WTC11 (cell line): ENCODE measurements around the gene PRM2. TPM values are rescaled to one million over a fixed set of nuclear protein-coding genes. Genes with fewer than 3 reads are reported as not detected.

Experiments used
- ATAC-seq: fragments of 200-7000 bp; cut with Tn5 transposase; 2 replicates; pipeline ENCODE4 v1.10.0; 2021; ENCODE audit warnings: mild to moderate bottlenecking, moderate library complexity
- CTCF ChIA-PET: fragments of 300-600 bp; sonication (Branson Sonifier 250); formaldehyde crosslinking; loops from one replicate; lab custom pipeline; 2021; ENCODE audit warnings: antibody characterized with exemption; lab: Charles Lee
- POLR2A ChIA-PET: fragments of 350-600 bp; sonication (Branson Sonifier 250); formaldehyde crosslinking; loops from one replicate; lab custom pipeline; 2021; ENCODE audit warnings: antibody characterized with exemption; lab: Charles Lee
- DNase-seq: peaks from one replicate; pipeline ENCODE4 v3.0.0; 2021; ENCODE audit warnings: low spot score
- H3K27ac Mint-ChIP-seq: 2 replicates; pipeline ENCODE4 v1.8.0; 2021; ENCODE audit warnings: mixed read lengths
- H3K27me3 Mint-ChIP-seq: 2 replicates; pipeline ENCODE4 v1.8.0; 2021; ENCODE audit warnings: low read depth, mild to moderate bottlenecking, moderate library complexity, mixed read lengths
- H3K36me3 Mint-ChIP-seq: 2 replicates; pipeline ENCODE4 v1.8.0; 2021; ENCODE audit warnings: mixed read lengths
- H3K4me1 Mint-ChIP-seq: 2 replicates; pipeline ENCODE4 v1.8.0; 2022; ENCODE audit warnings: mixed read lengths
- H3K4me3 Mint-ChIP-seq: 2 replicates; pipeline ENCODE4 v1.8.0; 2021; ENCODE audit warnings: mild to moderate bottlenecking, moderate library complexity, mixed read lengths
- H3K9me3 Mint-ChIP-seq: 2 replicates; pipeline ENCODE4 v1.8.0; 2021; ENCODE audit warnings: mixed read lengths
- ATF1 ChIP-seq: sonication (generic); formaldehyde crosslinking; IDR thresholded peaks from 2 replicates; pipeline ENCODE4 v1.8.1; 2023; ENCODE audit warnings: mild to moderate bottlenecking, moderate library complexity, missing genetic modification reagents
- FOXK1 ChIP-seq: sonication (generic); formaldehyde crosslinking; IDR thresholded peaks from 2 replicates; pipeline ENCODE4 v1.8.0; 2022; ENCODE audit warnings: mild to moderate bottlenecking, moderate library complexity, missing genetic modification reagents
- FOXP4 ChIP-seq: sonication (generic); formaldehyde crosslinking; IDR thresholded peaks from 2 replicates; pipeline ENCODE4 v1.8.0; 2022; ENCODE audit warnings: mild to moderate bottlenecking, missing genetic modification reagents
- GTF2I ChIP-seq: fragments of 250-450 bp; sonication (Bioruptor Pico); conservative IDR thresholded peaks from 2 replicates; pipeline ENCODE4 v1.4.0; 2021; ENCODE audit warnings: mild to moderate bottlenecking
- HMGXB4 ChIP-seq: sonication (generic); formaldehyde crosslinking; IDR thresholded peaks from 2 replicates; pipeline ENCODE4 v1.8.1; 2023; ENCODE audit warnings: mild to moderate bottlenecking, moderate library complexity, missing genetic modification reagents
- JAZF1 ChIP-seq: fragments of 250-450 bp; sonication (Bioruptor Pico); IDR thresholded peaks from 2 replicates; pipeline ENCODE4 v1.9.0; 2021; ENCODE audit warnings: moderate library complexity, mild to moderate bottlenecking, inconsistent platforms
- MXD4 ChIP-seq: fragments of 250-450 bp; sonication (Bioruptor Pico); IDR thresholded peaks from 2 replicates; pipeline ENCODE4 v1.8.0; 2021; ENCODE audit warnings: mild to moderate bottlenecking, moderate library complexity, borderline replicate concordance
- NFE2L1 ChIP-seq: sonication (generic); formaldehyde crosslinking; IDR thresholded peaks from 2 replicates; pipeline ENCODE4 v1.8.1; 2023; ENCODE audit warnings: missing genetic modification reagents
- NFYB ChIP-seq: sonication (generic); formaldehyde crosslinking; conservative IDR thresholded peaks from 2 replicates; pipeline ENCODE4 v1.8.0; 2022; ENCODE audit warnings: low read depth, missing genetic modification reagents
- RELA ChIP-seq: sonication (generic); formaldehyde crosslinking; IDR thresholded peaks from 2 replicates; pipeline ENCODE4 v1.8.1; 2022; ENCODE audit warnings: missing genetic modification reagents, mild to moderate bottlenecking, borderline replicate concordance
- TCF7 ChIP-seq: sonication (generic); formaldehyde crosslinking; IDR thresholded peaks from 2 replicates; pipeline ENCODE4 v1.8.0; 2022; ENCODE audit warnings: mild to moderate bottlenecking, low read depth, missing genetic modification reagents, moderate library complexity
- USF1 ChIP-seq: sonication (generic); formaldehyde crosslinking; IDR thresholded peaks from 2 replicates; pipeline ENCODE4 v1.8.0; 2022; ENCODE audit warnings: mild to moderate bottlenecking, missing genetic modification reagents
- ZNF121 ChIP-seq: sonication (generic); formaldehyde crosslinking; IDR thresholded peaks from 2 replicates; pipeline ENCODE4 v1.8.0; 2023; ENCODE audit warnings: missing genetic modification reagents
- ZNF416 ChIP-seq: fragments of 250-450 bp; sonication (Bioruptor Pico); IDR thresholded peaks from 2 replicates; pipeline ENCODE4 v1.9.0; 2021; ENCODE audit warnings: mild to moderate bottlenecking, inconsistent platforms
- ZNF671 ChIP-seq: fragments of 250-450 bp; sonication (Bioruptor Pico); IDR thresholded peaks from 2 replicates; pipeline ENCODE4 v1.8.0; 2021; ENCODE audit warnings: mild to moderate bottlenecking
- total RNA-seq: library from RNA; stranded (reverse); gene quantifications from 3 replicates; pipeline ENCODE4 v1.2.3, GENCODE V29; 2021

The PRM2 gene
- total RNA-seq, 1 experiment from 2014 or later = not detected

- H3K4me3 Mint-ChIP-seq = no peak overlapping the region
- POLR2A ChIA-PET = interaction anchor here (1.1 to 1.4 kb wide), 2 partner anchors 8 to 9 kb away, joined by 3 read pairs; no protein-coding TSS in a partner anchor
- DNase-seq = no peak
- H3K27ac Mint-ChIP-seq = no peak overlapping the region
- H3K27me3 Mint-ChIP-seq = no peaks in the 10 kb centered on the region
- H3K36me3 Mint-ChIP-seq = peaks cover 15% of the 10 kb centered on the region
- CTCF ChIA-PET = interaction anchor here (1.4 to 2.2 kb wide), 4 partner anchors 33 to 63 kb away, joined by 3 to 9 read pairs (median 6); partner anchors contain the start of gene SOCS1
- TF ChIP-seq ZNF121 (CRISPR knock-in tag) (peak; percentile 91), NFE2L1 (CRISPR knock-in tag) (no peak)
- TF ChIP-seq, all 79 proteins: peak for 1
- peaks cover 46% of the 10 kb centered on the region for H3K4me1 Mint-ChIP-seq
- H3K9me3 Mint-ChIP-seq = peaks cover 5% of the 10 kb centered on the region
- ATAC-seq = no peak
Measured at GRCh38 chr16:11320170-11320569, 43.9 kb upstream of the PRM2 start.

- peaks cover 5% of the 10 kb centered on the region for H3K9me3 Mint-ChIP-seq
- no peak overlapping the region for H3K4me3 Mint-ChIP-seq
- H3K27me3 Mint-ChIP-seq = no peaks in the 10 kb centered on the region
- 0 out of 2 replicates have a peak overlapping the region, but pooled peaks have one; percentile 76 for H3K27ac Mint-ChIP-seq
- H3K36me3 Mint-ChIP-seq = peaks cover 15% of the 10 kb centered on the region
- no peak for TF ChIP-seq FOXK1 (CRISPR knock-in tag)
- TF ChIP-seq RELA (CRISPR knock-in tag) = no peak
- no peak for TF ChIP-seq FOXP4 (CRISPR knock-in tag)
- TF ChIP-seq HMGXB4 (CRISPR knock-in tag) = no peak
- TF ChIP-seq ZNF416 (CRISPR knock-in tag) = no peak
- TF ChIP-seq JAZF1 (CRISPR knock-in tag) = no peak
- TF ChIP-seq ZNF671 = no peak
- TF ChIP-seq MXD4 (CRISPR knock-in tag) = no peak
- TF ChIP-seq ATF1 (CRISPR knock-in tag) = no peak
- no peak for TF ChIP-seq TCF7
- ATAC-seq (no peak), DNase-seq (no peak)
- POLR2A ChIA-PET = interaction anchor here (1.1 to 1.4 kb wide), 2 partner anchors 9 to 10 kb away, joined by 3 read pairs; no protein-coding TSS in a partner anchor
- CTCF ChIA-PET = interaction anchor here (0.7 to 2.2 kb wide), 5 partner anchors 27 to 63 kb away, joined by 3 to 9 read pairs (median 3); partner anchors contain the start of gene SOCS1
- H3K4me1 Mint-ChIP-seq = peaks cover 46% of the 10 kb centered on the region
Measured at GRCh38 chr16:11319529-11320146, 43.4 kb upstream of the PRM2 start.

DNA sequence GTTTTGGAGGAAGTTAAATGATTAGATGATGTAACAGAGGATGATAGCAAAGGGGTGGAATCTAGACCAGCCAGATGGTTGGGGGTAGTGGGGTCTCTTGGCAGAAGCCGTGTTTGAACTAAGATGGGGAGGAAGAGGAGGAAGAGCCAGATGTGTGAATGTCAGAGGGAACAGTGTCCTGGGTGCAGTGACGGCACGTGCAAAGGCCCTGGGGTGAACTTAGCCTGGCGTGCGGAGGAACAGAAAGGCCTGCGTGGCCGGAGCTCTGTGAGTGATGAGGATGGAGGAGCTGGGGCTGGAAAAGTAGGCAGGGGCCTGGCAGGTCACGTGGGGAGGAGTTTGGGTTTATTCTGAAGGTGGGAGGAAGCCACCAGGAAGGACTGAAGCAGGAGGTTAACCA, 42.5 kb upstream of the PRM2 start:
- DNase-seq = no peak
- H3K27me3 Mint-ChIP-seq = no peaks in the 10 kb centered on the region
- POLR2A ChIA-PET = interaction anchor here (0.9 to 1.1 kb wide), 2 partner anchors 10 to 11 kb away, joined by 3 read pairs; no protein-coding TSS in a partner anchor
- no peak for TF ChIP-seq NFYB (CRISPR knock-in tag)
- 0 out of 2 replicates have a peak, but pooled peaks have one; percentile 9 for TF ChIP-seq GTF2I (CRISPR knock-in tag)
- 0 out of 2 replicates have a peak, but pooled peaks have one; percentile 21 for TF ChIP-seq USF1 (CRISPR knock-in tag)
- TF ChIP-seq, all 79 proteins: peak for 2
- peaks cover 5% of the 10 kb centered on the region for H3K9me3 Mint-ChIP-seq
- CTCF ChIA-PET = interaction anchor here (0.7 to 1.6 kb wide), 4 partner anchors 28 to 53 kb away, joined by 3 to 5 read pairs (median 3); no protein-coding TSS in a partner anchor
- ATAC-seq = no peak
- H3K36me3 Mint-ChIP-seq = peaks cover 15% of the 10 kb centered on the region
- no peak overlapping the region for H3K4me3 Mint-ChIP-seq
- H3K27ac Mint-ChIP-seq = peak overlapping the region; percentile 9
- peaks cover 54% of the 10 kb centered on the region for H3K4me1 Mint-ChIP-seq
